ENCODE data around the gene MGRN1.

GRCh38 chr16:4714996-4715395, 90.4 kb downstream of the MGRN1 start:
- TF ChIP-seq ZBTB1 (tag by site-specific recombination; IDR thresholded peaks at IDR 0.05) (no peak), GLIS1 (tag by site-specific recombination; IDR thresholded peaks at IDR 0.05) (no peak), ZNF174 (tag by site-specific recombination; IDR thresholded peaks at IDR 0.05) (no peak), ZBTB48 (tag by site-specific recombination; IDR thresholded peaks at IDR 0.05) (no peak), ZNF121 (tag by site-specific recombination; IDR thresholded peaks at IDR 0.05) (no peak), ZNF148 (tag by site-specific recombination; IDR thresholded peaks at IDR 0.05; ENCODE audit: borderline replicate concordance) (no peak), ZNF792 (tag by site-specific recombination; IDR thresholded peaks at IDR 0.05) (no peak), REST (tag by site-specific recombination; IDR thresholded peaks at IDR 0.05) (no peak), ZNF558 (tag by site-specific recombination; IDR thresholded peaks at IDR 0.05) (no peak)
- TF ChIP-seq, protein P1, sequence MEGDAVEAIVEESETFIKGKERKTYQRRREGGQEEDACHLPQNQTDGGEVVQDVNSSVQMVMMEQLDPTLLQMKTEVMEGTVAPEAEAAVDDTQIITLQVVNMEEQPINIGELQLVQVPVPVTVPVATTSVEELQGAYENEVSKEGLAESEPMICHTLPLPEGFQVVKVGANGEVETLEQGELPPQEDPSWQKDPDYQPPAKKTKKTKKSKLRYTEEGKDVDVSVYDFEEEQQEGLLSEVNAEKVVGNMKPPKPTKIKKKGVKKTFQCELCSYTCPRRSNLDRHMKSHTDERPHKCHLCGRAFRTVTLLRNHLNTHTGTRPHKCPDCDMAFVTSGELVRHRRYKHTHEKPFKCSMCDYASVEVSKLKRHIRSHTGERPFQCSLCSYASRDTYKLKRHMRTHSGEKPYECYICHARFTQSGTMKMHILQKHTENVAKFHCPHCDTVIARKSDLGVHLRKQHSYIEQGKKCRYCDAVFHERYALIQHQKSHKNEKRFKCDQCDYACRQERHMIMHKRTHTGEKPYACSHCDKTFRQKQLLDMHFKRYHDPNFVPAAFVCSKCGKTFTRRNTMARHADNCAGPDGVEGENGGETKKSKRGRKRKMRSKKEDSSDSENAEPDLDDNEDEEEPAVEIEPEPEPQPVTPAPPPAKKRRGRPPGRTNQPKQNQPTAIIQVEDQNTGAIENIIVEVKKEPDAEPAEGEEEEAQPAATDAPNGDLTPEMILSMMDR (tag by site-specific recombination; IDR thresholded peaks at IDR 0.05): no peak
- TF ChIP-seq, protein P2, sequence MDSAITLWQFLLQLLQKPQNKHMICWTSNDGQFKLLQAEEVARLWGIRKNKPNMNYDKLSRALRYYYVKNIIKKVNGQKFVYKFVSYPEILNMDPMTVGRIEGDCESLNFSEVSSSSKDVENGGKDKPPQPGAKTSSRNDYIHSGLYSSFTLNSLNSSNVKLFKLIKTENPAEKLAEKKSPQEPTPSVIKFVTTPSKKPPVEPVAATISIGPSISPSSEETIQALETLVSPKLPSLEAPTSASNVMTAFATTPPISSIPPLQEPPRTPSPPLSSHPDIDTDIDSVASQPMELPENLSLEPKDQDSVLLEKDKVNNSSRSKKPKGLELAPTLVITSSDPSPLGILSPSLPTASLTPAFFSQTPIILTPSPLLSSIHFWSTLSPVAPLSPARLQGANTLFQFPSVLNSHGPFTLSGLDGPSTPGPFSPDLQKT (IDR thresholded peaks at IDR 0.05; ENCODE audit: borderline replicate concordance, low read depth, low read length): no peak
